ENCODE data around the gene TMEM121.

DNA sequence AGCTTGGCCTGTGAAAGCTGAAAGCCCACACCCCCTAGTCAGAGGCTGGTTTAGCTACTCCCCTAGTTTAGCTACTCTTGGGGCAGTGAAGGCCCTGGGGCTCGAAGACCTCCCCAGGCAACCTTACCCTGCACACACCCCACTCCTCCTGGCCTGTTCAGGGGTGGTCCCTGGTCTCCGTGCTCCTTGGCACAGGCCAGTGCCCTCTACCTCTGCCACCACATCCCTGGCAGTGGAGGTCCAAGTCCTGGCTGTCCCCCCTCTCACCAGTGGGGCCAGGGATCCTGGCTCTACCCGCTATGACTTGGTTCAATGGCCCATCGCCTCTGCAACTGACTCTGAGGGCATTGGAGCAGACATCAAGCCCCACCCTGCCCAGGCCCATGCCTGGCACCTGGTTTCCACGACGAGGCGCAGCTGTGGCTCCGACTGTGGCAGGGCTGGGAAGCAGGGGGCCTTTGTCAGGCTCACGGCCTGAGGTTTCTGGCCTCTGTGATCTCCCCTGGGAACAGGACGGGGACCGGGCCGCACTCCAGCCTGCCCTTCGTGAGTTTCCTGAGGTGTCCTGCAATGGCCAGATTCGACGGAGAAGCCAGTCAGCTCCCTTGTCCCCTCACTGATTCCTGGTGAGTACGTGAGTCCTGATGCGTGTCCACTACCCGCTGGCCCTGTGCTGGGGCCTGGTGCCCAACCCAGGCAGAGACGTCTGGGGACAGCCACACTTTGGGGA lies 5.7 kb downstream of the TMEM121 start:
- TF ChIP-seq, protein P1, sequence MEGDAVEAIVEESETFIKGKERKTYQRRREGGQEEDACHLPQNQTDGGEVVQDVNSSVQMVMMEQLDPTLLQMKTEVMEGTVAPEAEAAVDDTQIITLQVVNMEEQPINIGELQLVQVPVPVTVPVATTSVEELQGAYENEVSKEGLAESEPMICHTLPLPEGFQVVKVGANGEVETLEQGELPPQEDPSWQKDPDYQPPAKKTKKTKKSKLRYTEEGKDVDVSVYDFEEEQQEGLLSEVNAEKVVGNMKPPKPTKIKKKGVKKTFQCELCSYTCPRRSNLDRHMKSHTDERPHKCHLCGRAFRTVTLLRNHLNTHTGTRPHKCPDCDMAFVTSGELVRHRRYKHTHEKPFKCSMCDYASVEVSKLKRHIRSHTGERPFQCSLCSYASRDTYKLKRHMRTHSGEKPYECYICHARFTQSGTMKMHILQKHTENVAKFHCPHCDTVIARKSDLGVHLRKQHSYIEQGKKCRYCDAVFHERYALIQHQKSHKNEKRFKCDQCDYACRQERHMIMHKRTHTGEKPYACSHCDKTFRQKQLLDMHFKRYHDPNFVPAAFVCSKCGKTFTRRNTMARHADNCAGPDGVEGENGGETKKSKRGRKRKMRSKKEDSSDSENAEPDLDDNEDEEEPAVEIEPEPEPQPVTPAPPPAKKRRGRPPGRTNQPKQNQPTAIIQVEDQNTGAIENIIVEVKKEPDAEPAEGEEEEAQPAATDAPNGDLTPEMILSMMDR (conservative IDR thresholded peaks at IDR 0.05; ENCODE audit: low read depth, low read length) = no peak
- no peak for TF ChIP-seq RAD21 (IDR thresholded peaks at IDR 0.05; ENCODE audit: low read length)

All from IMR-90 (cell line).